ENCODE measurements around the gene SLC30A9.

The SLC30A9 gene

GRCh38 chr4:42070463-42070862 lies 80.1 kb downstream of the SLC30A9 start:
- H3K27ac Mint-ChIP-seq = no peak overlapping the region
- no peaks in the 10 kb centered on the region for H3K4me1 Mint-ChIP-seq
- H3K27me3 Mint-ChIP-seq (ENCODE audit: low read depth) = no peaks in the 10 kb centered on the region
- H3K9me3 Mint-ChIP-seq = no peaks in the 10 kb centered on the region
- peaks cover 43% of the 10 kb centered on the region for H3K36me3 Mint-ChIP-seq (ENCODE audit: low read depth)
- TF ChIP-seq CTCF (IDR thresholded peaks at IDR 0.05; ENCODE audit: unreplicated experiment in 3 of 3) = no peak
- no peak overlapping the region for H3K4me3 Mint-ChIP-seq

- Mint-ChIP-seq H3K4me1 (no peaks in the 10 kb centered on the region), H3K36me3 (ENCODE audit: low read depth) (peaks cover 56% of the 10 kb centered on the region), H3K9me3 (no peaks in the 10 kb centered on the region), H3K27me3 (ENCODE audit: low read depth) (no peaks in the 10 kb centered on the region), H3K4me3 (no peak overlapping the region), H3K27ac (no peak overlapping the region)
- TF ChIP-seq CTCF (IDR thresholded peaks at IDR 0.05; ENCODE audit: unreplicated experiment in 3 of 3) = no peak
Observed at GRCh38 chr4:42074294-42074693, 84.0 kb downstream of the SLC30A9 start.

GRCh38 chr4:42078184-42078801 lies 88.0 kb downstream of the SLC30A9 start:
- H3K27ac Mint-ChIP-seq = no peak overlapping the region
- peaks cover 42% of the 10 kb centered on the region for H3K36me3 Mint-ChIP-seq (ENCODE audit: low read depth)
- H3K4me1 Mint-ChIP-seq = no peaks in the 10 kb centered on the region
- H3K4me3 Mint-ChIP-seq = no peak overlapping the region
- no peaks in the 10 kb centered on the region for H3K27me3 Mint-ChIP-seq (ENCODE audit: low read depth)
- TF ChIP-seq CTCF (IDR thresholded peaks at IDR 0.05; ENCODE audit: unreplicated experiment in 3 of 3) = no peak
- no peaks in the 10 kb centered on the region for H3K9me3 Mint-ChIP-seq

GRCh38 chr4:42080306-42080705 lies 90.0 kb downstream of the SLC30A9 start:
- Mint-ChIP-seq H3K4me3 (no peak overlapping the region), H3K9me3 (no peaks in the 10 kb centered on the region), H3K27ac (no peak overlapping the region), H3K36me3 (ENCODE audit: low read depth) (peaks cover 34% of the 10 kb centered on the region), H3K4me1 (no peaks in the 10 kb centered on the region), H3K27me3 (ENCODE audit: low read depth) (no peaks in the 10 kb centered on the region)
- TF ChIP-seq CTCF (IDR thresholded peaks at IDR 0.05; ENCODE audit: unreplicated experiment in 3 of 3) = no peak

GRCh38 chr4:42083816-42084215 lies 93.5 kb downstream of the SLC30A9 start:
- no peak for TF ChIP-seq CTCF (IDR thresholded peaks at IDR 0.05; ENCODE audit: unreplicated experiment in 3 of 3)
- peaks cover 34% of the 10 kb centered on the region for H3K36me3 Mint-ChIP-seq (ENCODE audit: low read depth)
- H3K9me3 Mint-ChIP-seq = no peaks in the 10 kb centered on the region
- no peaks in the 10 kb centered on the region for H3K4me1 Mint-ChIP-seq
- no peak overlapping the region for H3K4me3 Mint-ChIP-seq
- H3K27me3 Mint-ChIP-seq (ENCODE audit: low read depth) = no peaks in the 10 kb centered on the region
- no peak overlapping the region for H3K27ac Mint-ChIP-seq

- TF ChIP-seq CTCF (IDR thresholded peaks at IDR 0.05; ENCODE audit: unreplicated experiment in 3 of 3) = no peak
- H3K36me3 Mint-ChIP-seq (ENCODE audit: low read depth) = peaks cover 33% of the 10 kb centered on the region
- no peaks in the 10 kb centered on the region for H3K9me3 Mint-ChIP-seq
- no peaks in the 10 kb centered on the region for H3K27me3 Mint-ChIP-seq (ENCODE audit: low read depth)
- H3K4me1 Mint-ChIP-seq = no peaks in the 10 kb centered on the region
- no peak overlapping the region for H3K27ac Mint-ChIP-seq
- no peak overlapping the region for H3K4me3 Mint-ChIP-seq
Observed at GRCh38 chr4:42088386-42088785, 98.1 kb downstream of the SLC30A9 start.
